ENCODE data around the gene DGKD.

DGKD gene

DNA sequence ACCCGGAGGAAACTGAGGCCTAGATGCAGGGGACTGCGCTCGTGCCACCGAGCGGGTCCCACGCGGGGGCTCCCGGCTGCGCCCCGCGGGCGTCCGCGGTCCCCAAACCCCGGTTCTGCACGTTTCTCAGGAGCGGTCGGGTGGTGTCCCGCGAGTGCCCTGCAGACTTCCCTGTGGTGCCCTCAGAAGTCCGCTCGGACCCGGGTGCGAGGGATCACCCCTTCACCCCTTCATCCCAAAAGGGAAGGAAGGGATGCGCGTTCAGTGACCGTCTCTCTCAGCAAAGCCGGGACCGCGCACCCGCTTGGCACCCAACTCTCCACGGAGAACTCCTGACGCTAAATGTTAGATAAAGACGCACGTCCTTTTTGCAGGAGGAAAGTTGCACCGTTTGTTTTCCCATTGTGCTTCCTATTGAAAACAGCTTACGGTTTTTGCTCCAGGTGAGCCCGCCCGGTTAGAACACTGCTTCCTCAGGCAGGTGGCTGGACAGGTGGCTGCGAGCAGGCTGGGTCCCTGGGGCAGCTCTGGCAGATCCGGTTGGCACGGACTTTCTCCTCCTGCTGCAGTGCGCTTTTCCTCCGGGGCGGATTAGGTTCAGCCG lies 779 bp downstream of the DGKD start:
- Histone ChIP-seq H3K27ac (no peak overlapping the region), H3K27me3 (ENCODE audit: insufficient read depth, low read depth) (no peaks in the 10 kb centered on the region), H4K20me1 (ENCODE audit: insufficient read depth) (no peaks in the 10 kb centered on the region), H2AFZ (ENCODE audit: low read depth) (peak overlapping the region; percentile 11; the same call in 1 of the 2 replicates), H3K4me2 (peak overlapping the region; percentile 72), H3K79me2 (ENCODE audit: insufficient read depth, low read depth) (peaks cover 21% of the 10 kb centered on the region; the same call in 1 of the 2 replicates), H3K4me3 (IDR thresholded peaks at IDR 0.05; ENCODE audit: insufficient read depth, low read depth, low read length) (no peak overlapping the region), H3K4me1 (ENCODE audit: low read depth, poor library complexity, severe bottlenecking) (peaks cover 16% of the 10 kb centered on the region), H3K36me3 (ENCODE audit: insufficient read depth) (no peaks in the 10 kb centered on the region), H3K9ac (peak overlapping the region; percentile 29; the same call in 1 of the 2 replicates)
- no peak for TF ChIP-seq CTCF (conservative IDR thresholded peaks at IDR 0.05; ENCODE audit: low read depth, low read length)

DNA sequence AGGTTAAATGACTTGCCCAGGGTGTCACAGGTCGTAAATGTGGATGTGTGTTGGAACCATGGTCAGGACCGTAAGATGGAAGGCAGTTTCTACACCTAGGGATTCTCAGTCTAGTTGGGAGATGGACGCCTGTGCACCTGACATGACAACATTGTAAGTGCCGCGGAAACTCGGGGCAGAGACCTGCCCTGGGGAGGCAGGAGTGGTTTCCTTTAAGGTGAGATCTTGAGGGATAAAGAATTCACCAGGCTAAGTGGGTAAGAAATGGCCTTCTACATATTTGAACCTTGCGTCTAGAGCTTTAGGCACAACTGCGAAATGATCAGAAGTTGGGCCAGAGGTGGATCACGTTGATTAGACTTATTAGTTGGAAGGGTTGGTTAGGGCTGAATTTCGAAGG lies 1.6 kb downstream of the DGKD start:
- peaks cover 16% of the 10 kb centered on the region for H3K4me1 ChIP-seq (ENCODE audit: low read depth, poor library complexity, severe bottlenecking)
- no peak for TF ChIP-seq CTCF (conservative IDR thresholded peaks at IDR 0.05; ENCODE audit: low read depth, low read length)

DNA sequence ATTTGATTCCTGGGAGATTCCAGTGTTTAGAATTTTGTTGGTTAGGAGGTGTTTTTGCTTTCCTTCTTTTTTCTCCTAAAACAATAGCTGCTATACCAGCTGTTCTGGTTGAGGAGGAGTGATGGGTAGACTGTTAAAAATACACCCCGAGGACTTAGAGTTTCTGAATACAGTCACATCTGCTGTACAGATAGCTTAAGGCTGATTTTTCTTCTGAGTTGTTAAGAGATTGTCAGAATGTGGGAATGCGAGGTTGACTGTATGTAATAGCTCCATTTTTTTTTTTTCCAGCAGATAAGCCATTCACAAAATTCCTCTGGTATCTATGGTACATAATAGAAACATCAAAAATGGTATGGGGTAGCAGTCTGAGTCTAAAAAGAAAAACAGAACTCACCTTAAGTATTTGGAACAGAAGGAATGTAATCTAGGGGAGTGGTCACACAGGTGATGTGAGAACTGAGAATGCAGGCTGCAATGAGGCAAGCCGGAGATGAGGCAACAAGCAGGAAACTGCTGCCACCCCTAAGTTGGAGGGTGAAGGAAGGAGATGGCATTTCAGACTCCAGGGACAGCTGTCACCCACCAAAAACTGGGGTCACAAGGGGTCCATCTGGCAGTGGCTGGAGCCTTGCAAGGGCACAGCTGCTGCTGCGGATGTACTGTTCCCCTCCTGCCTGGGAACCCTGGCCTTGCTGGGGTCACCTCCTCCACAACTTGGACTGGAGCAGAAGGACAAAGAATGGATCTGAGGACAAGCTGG lies 2.4 kb downstream of the DGKD start:
- H4K20me1 ChIP-seq (ENCODE audit: insufficient read depth) = no peaks in the 10 kb centered on the region
- H3K36me3 ChIP-seq (ENCODE audit: insufficient read depth) = no peaks in the 10 kb centered on the region
- H3K79me2 ChIP-seq (ENCODE audit: insufficient read depth, low read depth) = peaks cover 21% of the 10 kb centered on the region; the same call in 1 of the 2 replicates
- H3K9ac ChIP-seq = no peak overlapping the region
- H3K27me3 ChIP-seq (ENCODE audit: insufficient read depth, low read depth) = no peaks in the 10 kb centered on the region
- H3K27ac ChIP-seq = no peak overlapping the region
- no peak for TF ChIP-seq CTCF (conservative IDR thresholded peaks at IDR 0.05; ENCODE audit: low read depth, low read length)
- no peak overlapping the region for H2AFZ ChIP-seq (ENCODE audit: low read depth)
- H3K4me3 ChIP-seq (IDR thresholded peaks at IDR 0.05; ENCODE audit: insufficient read depth, low read depth, low read length) = no peak overlapping the region
- H3K4me1 ChIP-seq (ENCODE audit: low read depth, poor library complexity, severe bottlenecking) = peaks cover 16% of the 10 kb centered on the region
- H3K4me2 ChIP-seq = no peak overlapping the region

More for the DNA sequence above, 1.6 kb downstream of the DGKD start:
- Histone ChIP-seq H3K36me3 (ENCODE audit: insufficient read depth) (no peaks in the 10 kb centered on the region), H3K4me2 (peak overlapping the region; percentile 72; the same call in 1 of the 2 replicates), H4K20me1 (ENCODE audit: insufficient read depth) (no peaks in the 10 kb centered on the region), H3K4me3 (IDR thresholded peaks at IDR 0.05; ENCODE audit: insufficient read depth, low read depth, low read length) (no peak overlapping the region), H3K79me2 (ENCODE audit: insufficient read depth, low read depth) (peaks cover 21% of the 10 kb centered on the region; the same call in 1 of the 2 replicates), H3K27ac (no peak overlapping the region), H3K27me3 (ENCODE audit: insufficient read depth, low read depth) (no peaks in the 10 kb centered on the region), H3K9ac (no peak overlapping the region), H2AFZ (ENCODE audit: low read depth) (no peak overlapping the region)

DNA sequence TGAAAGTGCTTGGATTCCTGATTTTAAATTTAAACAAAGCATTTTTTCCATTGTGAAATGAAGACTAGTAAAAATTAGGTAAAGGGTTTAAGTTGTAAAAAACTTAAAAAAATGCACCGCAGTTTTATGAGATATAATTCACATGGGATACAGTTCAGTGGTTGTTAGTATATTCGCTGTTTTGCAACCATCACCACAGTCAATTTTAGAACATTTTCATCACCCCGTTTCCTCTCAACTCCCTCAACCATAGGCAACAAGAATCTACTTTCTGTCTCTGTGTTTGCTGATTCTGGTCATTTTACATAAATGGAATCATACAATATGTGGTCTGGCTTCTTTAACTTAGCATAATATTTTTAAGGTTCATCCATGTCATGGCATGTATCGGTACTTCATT lies 4.0 kb downstream of the DGKD start:
- H2AFZ ChIP-seq (ENCODE audit: low read depth) = no peak overlapping the region
- no peak overlapping the region for H3K27ac ChIP-seq
- H3K4me2 ChIP-seq = no peak overlapping the region
- H3K4me3 ChIP-seq (IDR thresholded peaks at IDR 0.05; ENCODE audit: insufficient read depth, low read depth, low read length) = no peak overlapping the region
- H3K27me3 ChIP-seq (ENCODE audit: insufficient read depth, low read depth) = no peaks in the 10 kb centered on the region
- no peaks in the 10 kb centered on the region for H4K20me1 ChIP-seq (ENCODE audit: insufficient read depth)
- H3K4me1 ChIP-seq (ENCODE audit: low read depth, poor library complexity, severe bottlenecking) = peaks cover 16% of the 10 kb centered on the region
- no peak for TF ChIP-seq CTCF (conservative IDR thresholded peaks at IDR 0.05; ENCODE audit: low read depth, low read length)
- peaks cover 21% of the 10 kb centered on the region; the same call in 1 of the 2 replicates for H3K79me2 ChIP-seq (ENCODE audit: insufficient read depth, low read depth)
- H3K9ac ChIP-seq = no peak overlapping the region
- H3K36me3 ChIP-seq (ENCODE audit: insufficient read depth) = no peaks in the 10 kb centered on the region

All from KMS-11 (cell line).